ENCODE results near the gene SPRED1.

DNA sequence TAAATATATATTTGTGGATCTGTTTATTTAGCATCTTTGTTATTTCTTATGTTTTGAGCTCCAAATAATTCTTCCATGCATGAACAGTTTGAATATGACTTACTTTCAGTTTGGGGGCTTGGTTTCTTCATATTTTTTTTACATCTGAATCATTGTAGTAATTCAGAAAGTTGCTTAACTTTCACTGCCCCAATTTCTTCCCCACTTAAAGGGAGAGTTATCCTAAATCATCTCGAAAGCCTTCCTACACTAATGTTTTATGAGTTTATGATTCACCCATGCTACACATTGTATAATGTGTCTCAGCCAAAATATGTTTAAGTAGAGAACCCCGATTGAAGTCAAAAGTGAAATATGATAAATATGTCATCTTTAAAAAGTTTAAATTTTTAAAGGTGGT, 47.8 kb downstream of the SPRED1 start:
- TF ChIP-seq GATA3 (IDR thresholded peaks at IDR 0.05; ENCODE audit: low read depth, low read length) (no peak), GATA2 (IDR thresholded peaks at IDR 0.05; ENCODE audit: low read depth, low read length) (no peak)
